GM23338 (cell line): ENCODE results near the gene ZDHHC8.

Experiments used
- CREB1 ChIP-seq: fragments of 250-450 bp; sonication (Bioruptor Pico); IDR thresholded peaks from 2 replicates; pipeline ENCODE4 v1.5.0; 2020; ENCODE audit warnings: low read depth, mild to moderate bottlenecking, moderate library complexity
- CTCF ChIP-seq, 2 experiments: fragments of 200-600 bp in 1 of 2; sonication (generic) in 1 of 2; conservative IDR thresholded peaks; 2 replicates each; pipeline versions ENCODE4 v1.5.1 to v1.6.1; 2016 to 2017; ENCODE audit warnings: antibody characterized with exemption in 2 of 2, low read depth in 2 of 2, mild to moderate bottlenecking in 2 of 2, moderate library complexity in 1 of 2
- EZH2 ChIP-seq: fragments of 200-600 bp; sonication (generic); IDR thresholded peaks from one replicate; pipeline ENCODE4 v1.8.0; 2017; ENCODE audit warnings: antibody characterized with exemption, mild to moderate bottlenecking, low read depth; ENCODE audit not compliant: unreplicated experiment
- EZH2phosphoT487 ChIP-seq: fragments of 200-600 bp; sonication (generic); IDR thresholded peaks from one replicate; pipeline ENCODE4 v1.8.1; 2018; ENCODE audit warnings: antibody characterized with exemption; ENCODE audit not compliant: unreplicated experiment
- JUNB ChIP-seq: IDR thresholded peaks from one replicate; pipeline ENCODE4 v1.6.1; 2016; ENCODE audit warnings: antibody characterized with exemption; ENCODE audit not compliant: unreplicated experiment
- NANOG ChIP-seq: IDR thresholded peaks from 2 replicates; pipeline ENCODE4 v1.6.1; 2016; ENCODE audit warnings: antibody characterized with exemption, borderline replicate concordance
- POLR2AphosphoS5 ChIP-seq: IDR thresholded peaks from 2 replicates; pipeline ENCODE4 v1.6.1; 2016; ENCODE audit warnings: antibody characterized with exemption, low read depth
- TF ChIP-seq, protein P1 (sequence below): IDR thresholded peaks from one replicate; pipeline ENCODE4 v1.6.1; 2018; ENCODE audit warnings: antibody characterized with exemption; ENCODE audit not compliant: unreplicated experiment

GRCh38 chr22:20132686-20133246 is 1.2 kb downstream of the ZDHHC8 start:
- TF ChIP-seq CTCF (conservative IDR thresholded peaks at IDR 0.05; ENCODE audit: low read depth in 2 of 2): no peak
- TF ChIP-seq JUNB: no peak
- TF ChIP-seq EZH2: no peak
- TF ChIP-seq POLR2AphosphoS5: no peak
- no peak for TF ChIP-seq NANOG
- no peak for TF ChIP-seq EZH2phosphoT487
- TF ChIP-seq, protein P1, sequence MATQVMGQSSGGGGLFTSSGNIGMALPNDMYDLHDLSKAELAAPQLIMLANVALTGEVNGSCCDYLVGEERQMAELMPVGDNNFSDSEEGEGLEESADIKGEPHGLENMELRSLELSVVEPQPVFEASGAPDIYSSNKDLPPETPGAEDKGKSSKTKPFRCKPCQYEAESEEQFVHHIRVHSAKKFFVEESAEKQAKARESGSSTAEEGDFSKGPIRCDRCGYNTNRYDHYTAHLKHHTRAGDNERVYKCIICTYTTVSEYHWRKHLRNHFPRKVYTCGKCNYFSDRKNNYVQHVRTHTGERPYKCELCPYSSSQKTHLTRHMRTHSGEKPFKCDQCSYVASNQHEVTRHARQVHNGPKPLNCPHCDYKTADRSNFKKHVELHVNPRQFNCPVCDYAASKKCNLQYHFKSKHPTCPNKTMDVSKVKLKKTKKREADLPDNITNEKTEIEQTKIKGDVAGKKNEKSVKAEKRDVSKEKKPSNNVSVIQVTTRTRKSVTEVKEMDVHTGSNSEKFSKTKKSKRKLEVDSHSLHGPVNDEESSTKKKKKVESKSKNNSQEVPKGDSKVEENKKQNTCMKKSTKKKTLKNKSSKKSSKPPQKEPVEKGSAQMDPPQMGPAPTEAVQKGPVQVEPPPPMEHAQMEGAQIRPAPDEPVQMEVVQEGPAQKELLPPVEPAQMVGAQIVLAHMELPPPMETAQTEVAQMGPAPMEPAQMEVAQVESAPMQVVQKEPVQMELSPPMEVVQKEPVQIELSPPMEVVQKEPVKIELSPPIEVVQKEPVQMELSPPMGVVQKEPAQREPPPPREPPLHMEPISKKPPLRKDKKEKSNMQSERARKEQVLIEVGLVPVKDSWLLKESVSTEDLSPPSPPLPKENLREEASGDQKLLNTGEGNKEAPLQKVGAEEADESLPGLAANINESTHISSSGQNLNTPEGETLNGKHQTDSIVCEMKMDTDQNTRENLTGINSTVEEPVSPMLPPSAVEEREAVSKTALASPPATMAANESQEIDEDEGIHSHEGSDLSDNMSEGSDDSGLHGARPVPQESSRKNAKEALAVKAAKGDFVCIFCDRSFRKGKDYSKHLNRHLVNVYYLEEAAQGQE: no peak
- no peak for TF ChIP-seq CREB1 (CRISPR knock-in tag)
